Stimulated activated CD8-positive, alpha-beta memory T cell treated with anti-CD3 and anti-CD28 coated beads, Interleukin-12 subunit alpha, Interleukin-12 subunit beta, amount 100 ng/mL, for 1 hour (primary cell): Measurements from ENCODE around the gene GMCL2.

Source experiments
- DNase-seq: peaks from one replicate; pipeline ENCODE4 v3.0.0-alpha.2; 2020; ENCODE audit warnings: low read depth

GMCL2 gene

DNA sequence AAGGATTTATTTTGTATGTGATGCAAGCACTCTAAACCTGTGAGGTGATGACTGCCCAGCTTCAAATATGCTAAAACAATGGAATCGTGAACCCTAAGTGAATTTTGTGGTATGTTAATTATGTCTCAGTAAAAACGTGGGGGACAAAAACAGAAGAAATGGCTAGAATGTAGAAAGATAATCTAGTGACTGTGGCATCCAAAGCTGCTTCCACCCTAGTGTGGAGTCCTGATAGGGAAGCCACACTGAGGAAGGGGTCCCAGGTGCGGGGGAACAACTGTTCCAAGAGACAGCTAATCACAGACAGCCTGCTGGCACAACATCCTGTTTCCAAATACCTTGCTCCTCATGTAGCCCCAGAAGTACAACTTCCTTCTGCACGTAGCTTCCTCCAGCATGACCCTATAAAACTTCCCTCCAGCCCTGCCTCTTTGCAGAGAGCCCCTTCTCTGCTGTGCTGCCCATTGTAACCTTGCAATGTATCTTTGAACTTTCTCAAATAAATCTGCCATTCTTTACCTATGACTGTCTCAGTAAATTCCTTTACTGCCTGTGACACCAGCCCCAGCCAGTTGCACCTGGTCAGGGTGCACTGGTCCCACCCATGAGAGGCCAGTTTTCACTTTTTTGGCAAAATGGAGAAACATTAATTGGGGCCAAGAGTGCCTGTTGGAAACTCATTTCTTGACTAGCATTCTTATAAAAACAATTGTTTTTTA, 4.9 kb downstream of the GMCL2 start:
- DNase-seq, result no peak

DNA sequence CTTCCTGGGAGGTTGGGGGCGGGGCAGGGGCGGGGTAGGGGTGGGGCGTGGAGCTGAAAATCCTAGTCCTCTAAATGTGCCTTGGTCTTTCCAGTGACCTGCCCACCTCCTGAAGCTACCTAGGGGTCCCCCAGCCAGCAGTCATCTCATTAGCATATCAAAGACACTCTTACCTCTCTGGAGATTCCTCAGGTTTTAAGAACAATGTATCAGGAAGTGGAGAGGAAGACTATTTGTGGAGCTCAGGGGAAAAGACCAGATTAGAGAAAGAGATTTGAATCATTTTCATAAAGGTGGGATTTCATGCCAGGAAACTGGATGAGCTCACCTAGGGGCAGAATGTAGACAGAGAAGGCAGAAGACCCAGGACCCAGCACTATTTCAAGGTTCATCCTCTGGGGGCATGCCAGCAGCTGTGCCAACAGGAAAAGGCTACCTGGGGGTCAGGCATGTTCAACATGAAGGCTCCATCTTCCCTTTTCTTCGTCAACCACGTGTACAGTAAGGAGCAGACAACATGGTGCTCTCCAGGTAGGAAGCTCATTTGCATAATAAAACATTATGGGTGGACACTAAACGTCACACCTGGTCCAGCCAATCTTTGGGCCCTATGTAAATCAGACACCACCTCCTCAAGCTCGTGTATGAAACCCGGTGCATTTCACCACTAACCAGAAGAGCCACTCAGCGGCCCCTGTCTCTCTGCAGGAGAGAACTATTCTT, 6.9 kb downstream of the GMCL2 start:
- DNase-seq, result no peak

DNA sequence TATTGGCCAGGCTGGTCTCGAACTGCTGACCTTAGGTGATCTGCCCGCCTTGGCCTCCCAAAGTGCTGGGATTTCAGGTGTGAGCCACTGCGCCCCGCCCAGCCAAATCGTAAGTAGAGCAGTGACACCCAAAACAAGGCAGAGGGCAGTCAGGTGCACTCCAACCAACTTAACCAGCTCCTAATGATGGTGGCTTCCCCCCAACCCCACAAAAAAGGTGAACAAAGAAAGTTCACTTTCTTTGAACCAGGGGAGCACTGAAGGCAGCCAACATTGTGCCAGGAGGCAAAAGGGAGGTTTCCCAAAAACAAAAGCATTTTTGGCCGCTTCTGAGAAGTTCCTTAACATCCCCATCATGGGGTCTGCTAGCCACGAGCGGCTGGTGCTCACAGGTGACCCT, 9.6 kb downstream of the GMCL2 start:
- DNase-seq, result no peak

DNA sequence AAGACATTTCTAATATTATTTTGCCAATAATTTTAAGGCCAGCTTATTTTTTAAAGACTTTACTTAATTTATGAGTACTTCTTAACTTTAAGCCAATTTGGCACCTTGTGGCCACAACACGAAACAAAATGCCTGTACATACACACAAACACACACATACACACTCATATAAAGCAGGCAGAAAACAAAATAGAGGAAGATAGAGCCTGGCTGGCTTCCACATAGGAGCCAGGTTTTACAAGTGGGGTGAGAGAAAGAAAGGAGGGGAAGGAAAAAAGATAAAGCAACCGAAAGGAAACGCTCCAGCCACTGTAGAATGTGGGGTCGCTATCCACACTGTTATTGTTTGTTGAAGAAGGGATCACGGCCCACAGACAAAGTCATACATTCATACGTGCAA, 10.4 kb downstream of the GMCL2 start:
- DNase-seq, result no peak

DNA sequence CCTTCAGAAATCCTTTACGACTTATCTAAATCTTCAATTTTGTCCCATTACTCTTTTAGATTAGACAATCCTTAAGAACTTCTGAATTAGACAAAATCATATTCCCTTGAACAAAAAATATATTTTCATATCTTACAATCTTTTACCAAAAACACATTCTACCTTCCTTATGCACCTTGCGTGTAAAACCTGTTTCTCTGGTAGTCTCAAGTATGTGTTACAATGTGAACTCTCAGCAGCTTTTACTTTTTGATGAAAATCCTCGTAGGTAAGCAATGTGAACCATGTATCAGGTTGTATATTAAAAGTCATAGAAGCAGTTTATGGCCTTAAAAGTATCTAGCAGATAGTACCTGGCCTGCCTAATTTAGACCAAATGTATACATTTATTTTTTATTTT, 12.7 kb downstream of the GMCL2 start:
- DNase-seq, result no peak

DNA sequence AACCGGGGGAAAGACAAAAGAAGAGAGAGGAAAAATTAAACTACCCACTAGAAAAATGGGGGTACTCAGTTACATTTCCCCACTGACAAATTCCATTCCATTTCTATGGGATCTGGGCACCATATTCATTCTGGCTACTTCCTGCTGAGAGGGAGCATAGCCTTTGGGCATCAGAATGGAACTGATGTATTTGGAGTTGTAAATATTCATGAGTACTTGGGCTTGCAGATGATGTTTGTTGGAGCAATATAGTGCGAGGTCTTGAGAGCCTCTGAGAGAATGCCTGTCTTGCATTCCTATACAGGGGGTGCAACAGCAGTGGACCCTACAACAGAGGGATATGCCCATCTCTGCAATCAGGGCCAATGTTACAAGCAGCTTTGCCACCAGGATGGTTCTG, 16.7 kb downstream of the GMCL2 start:
- DNase-seq, result no peak

DNA sequence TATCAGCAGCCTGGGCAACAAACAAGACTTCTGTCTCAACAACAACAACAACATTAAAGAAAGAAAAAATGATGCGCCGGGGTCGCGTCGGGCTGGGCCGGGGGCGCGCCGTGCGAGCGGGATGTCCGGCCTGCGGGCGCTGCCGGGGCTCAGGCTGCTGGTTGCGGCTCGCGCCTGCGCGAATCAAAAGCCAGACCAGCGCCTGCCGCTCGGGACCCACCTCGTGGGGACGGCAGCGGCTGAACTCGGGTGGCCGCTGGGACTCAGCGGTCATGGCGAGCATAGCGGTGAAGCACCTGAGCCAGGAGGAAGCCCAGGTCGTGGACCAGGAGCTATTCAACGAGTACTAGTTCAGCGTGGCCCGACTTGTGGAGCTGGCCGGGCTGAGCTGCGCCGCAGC, 21.6 kb downstream of the GMCL2 start:
- no peak for DNase-seq

DNA sequence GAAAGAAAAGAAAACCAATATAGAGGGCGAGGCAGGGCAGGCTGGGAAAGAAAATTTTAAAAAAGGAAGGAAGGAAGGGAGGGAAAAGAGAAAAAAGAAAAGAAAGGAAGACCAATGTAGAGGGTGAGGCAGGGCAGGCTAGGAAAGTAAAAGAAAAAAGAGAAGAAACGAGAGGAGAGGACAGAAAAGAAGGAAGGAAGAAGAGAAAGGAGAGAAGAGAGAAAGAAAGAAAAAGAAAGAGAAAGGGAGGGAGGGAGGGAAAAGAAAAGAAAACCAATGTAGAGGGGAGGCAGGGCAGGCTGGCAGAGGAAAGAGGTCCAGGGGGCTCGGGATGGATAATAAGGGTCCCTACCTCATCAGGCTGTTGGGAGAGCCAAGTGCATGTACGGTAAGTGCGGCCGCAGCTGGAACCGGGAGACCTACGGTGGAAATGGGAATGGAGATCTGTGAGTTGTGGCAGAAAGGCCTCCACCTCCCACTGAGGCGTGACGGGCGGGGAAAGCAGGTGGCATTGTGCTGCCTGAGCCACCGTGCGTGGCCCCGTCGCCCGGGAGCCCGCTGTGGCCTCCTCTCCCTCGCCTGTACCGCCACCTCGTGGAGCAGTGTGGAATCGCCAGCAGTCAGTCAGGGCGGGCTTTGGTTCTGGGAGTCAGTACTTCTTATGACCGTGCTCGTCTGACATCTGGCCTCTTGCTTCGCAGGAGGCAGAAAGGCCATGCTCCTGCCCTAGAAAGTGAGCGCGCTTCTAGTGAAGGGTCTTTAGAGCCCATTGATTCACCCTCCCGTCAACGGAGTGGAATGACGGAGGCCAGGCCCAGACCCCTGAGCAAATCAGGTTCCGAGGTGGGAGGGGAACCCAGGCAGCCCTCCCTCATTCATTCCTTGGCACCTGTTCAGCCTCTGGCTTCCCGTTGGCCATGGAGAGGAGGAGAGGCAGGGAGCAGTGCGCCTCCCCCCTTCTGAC, 23.1 kb downstream of the GMCL2 start:
- peak; percentile 89 for DNase-seq

DNA sequence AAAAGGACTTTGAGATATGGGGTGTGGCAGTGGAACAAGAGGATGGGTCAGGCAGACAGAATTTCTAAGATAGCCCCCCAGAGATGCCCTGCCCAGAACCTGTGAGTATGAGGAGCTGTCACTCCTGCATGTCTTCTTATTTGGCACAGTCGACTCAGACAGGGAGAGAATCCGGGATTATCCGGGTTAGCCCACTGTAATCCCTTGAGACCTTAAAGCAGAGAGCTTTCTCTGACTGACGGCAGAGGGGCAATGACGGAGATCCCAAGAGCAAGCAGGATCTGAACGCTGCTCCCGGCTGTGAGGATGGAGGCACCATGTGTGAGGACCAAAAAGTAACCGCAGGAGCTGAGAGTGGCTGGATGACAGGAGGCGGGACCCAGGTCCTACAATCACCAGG, 24.7 kb downstream of the GMCL2 start:
- no peak for DNase-seq

DNA sequence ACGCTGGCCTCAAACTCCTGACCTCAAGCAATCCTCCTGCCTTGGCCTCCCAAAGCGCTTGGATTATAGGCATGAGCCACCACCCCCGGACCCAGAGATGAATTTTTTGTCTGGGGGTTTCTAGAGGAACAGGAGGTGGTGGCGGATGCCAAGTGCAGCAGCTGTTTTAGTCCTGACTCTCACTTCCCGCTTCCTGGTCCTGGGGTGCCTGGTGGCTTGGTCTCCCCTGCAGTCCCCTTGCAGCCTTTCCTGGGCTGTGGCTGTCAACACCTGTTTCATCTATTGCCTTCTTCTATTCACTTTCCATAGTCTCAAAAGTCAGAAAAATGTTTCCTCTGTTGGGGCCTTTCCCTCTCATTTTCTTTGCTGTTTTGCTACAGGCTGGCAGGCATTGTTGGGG, 27.0 kb downstream of the GMCL2 start:
- no peak for DNase-seq

DNA sequence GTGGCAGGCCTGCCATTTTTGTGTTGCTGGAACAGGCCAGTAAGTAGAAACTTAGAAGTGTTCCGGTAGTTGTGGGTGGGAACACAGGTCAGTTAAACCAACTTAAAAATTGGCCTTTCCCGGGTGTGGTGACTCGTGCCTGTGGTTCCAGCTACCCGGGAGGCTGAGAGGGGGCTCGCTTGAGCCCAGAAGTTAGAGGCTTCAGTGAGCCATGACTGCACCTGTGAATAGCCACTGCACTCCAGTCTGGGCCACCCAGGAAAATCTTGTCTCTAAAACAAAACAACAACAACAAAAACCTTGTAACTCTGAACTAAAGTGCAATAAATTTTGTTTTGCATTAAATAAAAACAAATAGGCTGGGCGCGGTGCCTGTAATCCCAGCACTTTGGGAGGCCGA, 32.1 kb downstream of the GMCL2 start:
- no peak for DNase-seq

DNA sequence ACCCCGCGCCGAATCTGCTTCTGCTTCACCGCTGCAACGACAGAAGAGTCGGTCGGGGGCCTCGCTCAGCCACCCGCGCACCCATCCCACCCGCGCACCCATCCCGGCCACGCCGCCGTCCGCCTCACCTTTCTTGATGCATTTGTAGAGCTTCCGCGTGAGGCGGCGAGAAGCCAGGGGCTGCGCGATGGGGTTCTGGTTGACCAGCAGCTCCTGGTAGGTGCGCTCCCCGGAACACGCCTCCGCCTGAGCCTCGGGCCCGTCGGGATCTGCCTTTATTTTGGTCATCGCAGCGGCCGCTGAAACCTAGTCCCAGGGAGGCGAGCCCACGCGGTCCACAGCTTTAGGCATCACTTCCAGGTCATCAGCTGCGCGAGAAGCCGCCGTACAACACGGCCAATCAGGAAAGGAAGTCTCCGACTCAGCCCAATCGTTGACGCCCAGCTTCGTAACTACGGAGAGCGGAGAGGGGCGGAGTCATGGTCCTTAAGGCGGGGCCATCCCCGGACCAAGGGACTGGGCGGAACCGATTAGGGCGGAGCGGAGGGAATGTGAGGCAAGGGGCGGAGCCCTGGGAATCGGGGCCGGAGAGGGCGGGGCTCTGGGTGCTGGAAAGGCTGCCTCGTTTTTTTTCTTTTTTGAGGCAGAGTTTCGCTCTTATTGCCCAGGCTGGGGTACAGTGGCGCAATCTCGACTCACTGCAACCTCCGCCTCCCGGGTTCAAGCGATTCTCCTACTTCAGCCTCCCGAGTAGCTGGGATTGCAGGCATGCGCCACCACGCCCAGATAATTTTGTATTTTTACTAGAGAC, 33.4 kb downstream of the GMCL2 start, which contains the start of gene NHP2:
NHP2 (minus strand) TSS at position 356 of the 811 bp plus-strand sequence; CDS start at position 288, 68 bp downstream.
- DNase-seq, result peak; percentile 97

DNA sequence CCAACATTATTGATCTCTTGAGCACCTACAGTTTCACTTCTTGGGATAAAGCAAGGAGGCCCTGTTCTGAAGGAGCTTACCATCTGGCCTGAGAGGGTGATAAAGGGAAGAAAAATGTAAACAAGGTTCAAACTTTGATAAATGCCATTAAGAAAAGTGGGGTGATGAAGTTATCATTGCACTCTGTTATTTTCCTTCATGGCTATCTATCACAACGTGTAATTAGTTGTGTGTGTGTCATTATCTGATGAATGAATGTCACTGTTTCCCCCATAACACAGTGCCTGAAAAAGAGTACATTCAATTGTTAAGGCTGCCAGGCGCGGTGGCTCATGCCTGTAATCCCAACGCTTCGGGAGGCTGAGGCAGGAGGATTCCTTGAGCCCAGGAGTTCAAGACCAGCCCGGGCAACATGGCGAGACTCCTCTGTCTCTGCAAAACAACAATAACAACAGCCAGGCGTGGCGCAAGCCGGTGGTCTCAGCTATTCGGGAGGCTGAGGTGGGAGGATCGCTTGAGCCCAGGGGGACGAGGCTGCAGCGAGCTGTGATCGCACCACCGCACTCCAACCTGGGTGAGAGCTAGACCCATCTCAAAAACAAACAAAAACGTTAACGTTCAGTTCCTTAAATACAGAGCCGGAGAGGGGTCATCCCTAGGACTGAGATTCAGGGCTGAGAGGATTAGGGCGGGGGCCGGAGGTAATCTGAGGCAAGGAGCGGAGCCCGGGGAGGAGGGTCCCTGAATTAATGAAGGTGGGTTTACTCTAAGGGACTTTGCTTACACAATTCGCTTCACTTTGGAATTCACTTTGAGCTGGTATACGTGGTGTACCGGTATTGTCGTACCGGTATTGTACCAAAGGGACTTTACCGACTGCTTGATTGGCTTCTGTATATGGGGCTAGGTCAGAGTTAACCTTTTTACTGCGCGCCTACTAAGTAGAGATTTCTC, 34.4 kb downstream of the GMCL2 start:
- DNase-seq, result no peak

DNA sequence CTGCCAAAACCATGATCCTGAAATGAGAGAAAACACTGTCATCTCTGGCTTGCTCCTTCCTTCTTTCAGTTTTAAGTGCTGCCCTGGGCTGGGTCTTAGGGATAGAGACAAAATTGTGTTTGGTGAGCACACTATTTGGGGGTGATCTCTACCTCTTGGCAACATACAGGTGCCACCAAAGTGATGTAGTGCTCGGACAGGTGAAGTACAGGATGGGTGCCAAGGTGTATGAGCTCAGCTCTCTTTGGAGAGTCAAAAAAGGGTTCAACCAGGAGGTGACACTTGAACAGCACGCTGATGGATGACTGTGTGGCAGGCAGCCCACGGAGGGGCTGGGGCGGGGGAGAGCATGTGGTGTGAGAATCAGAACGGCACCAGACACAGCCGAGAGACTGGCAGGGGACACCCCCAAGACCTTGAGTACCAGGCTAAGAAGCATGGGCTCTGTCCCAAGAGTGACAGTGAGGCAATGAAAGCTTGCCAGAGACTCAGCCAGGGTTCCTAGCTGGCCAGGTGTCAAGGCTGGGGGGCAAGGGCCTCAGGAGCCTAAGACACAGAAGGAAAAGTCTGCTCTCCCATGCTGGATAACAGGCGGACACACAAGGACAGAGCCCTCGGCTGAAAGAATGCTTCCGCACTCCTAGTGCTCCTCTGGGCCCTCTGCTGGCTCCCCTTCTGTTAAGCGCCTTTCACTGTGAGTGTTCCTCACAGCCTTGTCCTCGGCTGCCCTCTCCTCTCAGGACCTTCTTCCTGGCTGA, 36.0 kb downstream of the GMCL2 start:
- no peak for DNase-seq

DNA sequence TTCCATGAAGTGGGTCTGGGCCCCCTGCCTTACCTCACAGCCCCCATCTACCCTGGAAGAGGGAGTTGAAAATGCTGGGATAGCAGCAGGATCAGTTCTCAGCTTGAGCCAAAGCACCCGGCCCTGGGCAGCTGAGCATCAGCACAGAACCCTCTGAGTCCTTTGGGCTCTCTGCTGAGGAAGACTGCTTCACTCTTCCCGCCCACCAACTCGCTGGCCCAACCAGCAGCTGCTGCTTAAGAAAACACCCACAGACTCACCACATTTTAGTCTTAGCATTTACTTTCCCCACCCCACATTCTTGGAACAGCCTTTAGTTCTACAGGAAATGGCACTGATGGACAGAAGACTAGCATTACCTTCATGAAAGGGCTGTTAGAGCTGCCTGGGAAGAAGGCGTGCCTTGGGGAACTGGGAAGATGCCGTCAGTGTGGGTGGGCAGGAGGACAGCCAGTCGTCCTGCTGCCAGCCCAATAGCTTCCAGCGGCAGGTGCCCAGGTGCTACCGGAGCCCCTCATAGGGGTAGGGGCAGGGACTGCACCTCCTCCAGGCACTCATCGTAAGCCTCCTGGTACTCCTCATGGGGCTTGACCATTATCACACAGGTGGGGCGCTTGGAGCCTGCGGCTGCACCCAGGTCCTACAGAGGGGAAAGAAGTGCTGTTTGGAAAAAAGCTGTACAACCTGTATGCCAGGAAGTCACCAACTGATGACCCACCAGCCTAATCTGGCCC, 37.8 kb downstream of the GMCL2 start:
- DNase-seq, result no peak

DNA sequence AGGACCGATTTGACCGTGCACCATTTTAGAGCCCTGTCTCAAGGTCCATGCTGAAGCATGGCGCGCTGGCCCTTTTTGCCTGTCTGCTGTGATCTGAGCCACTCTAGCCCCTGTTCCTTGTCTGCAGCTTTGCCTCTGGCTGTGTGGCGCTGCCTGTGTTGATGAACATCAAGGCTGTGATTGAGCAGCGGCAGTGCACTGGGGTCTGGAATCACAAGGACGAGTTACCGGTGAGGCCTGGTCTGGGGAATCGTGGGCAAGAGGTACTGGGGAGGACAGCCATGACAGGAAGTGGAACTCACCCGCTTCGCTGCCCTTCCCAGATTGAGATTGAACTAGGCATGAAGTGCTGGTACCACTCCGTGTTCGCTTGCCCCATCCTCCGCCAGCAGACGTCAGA, 39.8 kb downstream of the GMCL2 start:
- no peak for DNase-seq

DNA sequence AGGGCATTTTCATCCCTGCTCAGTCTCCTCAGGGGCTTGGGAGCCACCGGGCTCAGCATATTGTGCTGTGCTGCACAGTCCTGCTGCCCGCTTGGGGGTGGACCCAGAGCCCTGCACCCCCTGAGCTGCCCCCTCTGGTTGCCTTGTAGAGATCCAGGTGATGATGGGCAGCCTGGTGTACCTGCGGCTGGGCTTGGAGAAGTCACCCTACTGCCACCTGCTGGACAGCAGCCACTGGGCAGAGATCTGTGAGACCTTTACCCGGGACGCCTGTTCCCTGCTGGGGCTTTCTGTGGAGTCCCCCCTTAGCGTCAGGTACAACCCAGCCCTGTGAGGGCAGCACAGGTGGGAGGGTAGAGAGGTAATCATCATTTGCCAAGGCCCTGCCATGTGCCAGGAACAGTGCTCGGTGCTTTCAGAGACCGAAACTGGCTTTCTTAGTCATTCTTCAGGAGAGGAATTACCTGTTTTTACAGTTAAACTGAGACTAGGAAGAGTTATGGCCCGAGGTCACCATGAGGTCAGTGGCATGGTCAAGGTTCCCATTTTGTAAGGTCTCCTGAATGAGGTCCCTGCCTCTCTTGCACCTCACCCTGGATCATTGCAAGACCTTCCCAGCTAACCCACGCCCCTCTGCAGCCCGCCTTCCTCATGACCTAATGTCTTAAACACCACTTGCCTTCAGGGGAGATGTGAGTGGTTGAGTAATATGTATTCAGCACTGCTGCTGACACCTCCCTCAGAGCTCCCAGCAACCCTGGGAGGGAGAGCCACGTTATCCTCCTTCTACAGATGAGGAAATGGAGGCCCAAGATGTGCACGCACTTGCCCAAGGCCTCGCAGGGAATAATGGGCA, 41.0 kb downstream of the GMCL2 start:
- peak; percentile 68 for DNase-seq

DNA sequence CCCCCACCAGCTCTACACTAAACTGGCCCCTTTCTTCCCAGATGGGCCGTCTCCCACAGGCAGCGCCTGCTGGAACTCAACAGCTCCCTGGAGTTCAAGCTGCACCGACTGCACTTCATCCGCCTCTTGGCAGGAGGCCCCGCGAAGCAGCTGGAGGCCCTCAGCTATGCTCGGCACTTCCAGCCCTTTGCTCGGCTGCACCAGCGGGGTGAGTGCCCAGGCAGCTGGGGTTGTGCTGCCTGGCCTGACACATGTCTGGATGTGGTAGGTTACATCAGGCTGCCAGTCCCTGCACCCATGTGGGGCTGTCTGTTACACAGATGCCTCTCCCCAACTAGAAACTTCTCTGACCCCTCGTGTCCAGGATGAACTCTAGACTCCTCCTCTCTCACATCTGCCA, 43.3 kb downstream of the GMCL2 start:
- DNase-seq, result no peak
